Measurements from ENCODE around the gene NCSTN. TPM values are rescaled to one million over a fixed set of nuclear protein-coding genes. Genes with fewer than 3 reads are reported as not detected.

NCSTN gene
- total RNA-seq, 1 donor, result 77.3 TPM

GRCh38 chr1:160402001-160402795, 59.0 kb downstream of the NCSTN start:
- DNase-seq (ENCODE audit: low read depth in 2 of 3, low spot score in 2 of 3), result no peak

DNA sequence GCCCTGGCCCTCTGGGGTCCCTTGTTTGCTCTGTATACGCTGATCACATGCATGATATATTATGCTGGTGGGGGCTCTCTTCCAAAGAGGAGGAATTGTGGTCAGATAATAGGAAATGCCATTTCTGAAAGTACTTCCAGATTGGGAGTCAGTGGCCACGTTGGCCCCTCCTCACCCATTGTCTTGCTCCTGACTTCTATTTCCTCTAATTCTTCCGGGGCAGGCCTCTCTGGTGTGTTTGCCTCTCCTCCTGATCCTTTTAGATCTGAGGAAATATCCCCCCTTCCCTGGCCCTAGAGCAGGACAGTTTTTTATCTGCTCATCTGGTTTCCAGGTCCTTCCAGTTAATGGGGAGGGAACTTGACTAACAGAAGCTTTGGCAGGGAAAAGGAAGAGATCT, 60.1 kb downstream of the NCSTN start:
- DNase-seq (ENCODE audit: low read depth in 2 of 3, low spot score in 2 of 3), result no peak

GRCh38 chr1:160404094-160404493, 60.9 kb downstream of the NCSTN start:
- no peak for DNase-seq (ENCODE audit: low read depth in 2 of 3, low spot score in 2 of 3)

- no peak for DNase-seq (ENCODE audit: low read depth in 2 of 3, low spot score in 2 of 3)
Observed at GRCh38 chr1:160405331-160405877, 62.2 kb downstream of the NCSTN start.

- DNase-seq (ENCODE audit: low read depth in 2 of 3, low spot score in 2 of 3), result no peak
Observed at GRCh38 chr1:160406131-160406968, 63.2 kb downstream of the NCSTN start.

DNA sequence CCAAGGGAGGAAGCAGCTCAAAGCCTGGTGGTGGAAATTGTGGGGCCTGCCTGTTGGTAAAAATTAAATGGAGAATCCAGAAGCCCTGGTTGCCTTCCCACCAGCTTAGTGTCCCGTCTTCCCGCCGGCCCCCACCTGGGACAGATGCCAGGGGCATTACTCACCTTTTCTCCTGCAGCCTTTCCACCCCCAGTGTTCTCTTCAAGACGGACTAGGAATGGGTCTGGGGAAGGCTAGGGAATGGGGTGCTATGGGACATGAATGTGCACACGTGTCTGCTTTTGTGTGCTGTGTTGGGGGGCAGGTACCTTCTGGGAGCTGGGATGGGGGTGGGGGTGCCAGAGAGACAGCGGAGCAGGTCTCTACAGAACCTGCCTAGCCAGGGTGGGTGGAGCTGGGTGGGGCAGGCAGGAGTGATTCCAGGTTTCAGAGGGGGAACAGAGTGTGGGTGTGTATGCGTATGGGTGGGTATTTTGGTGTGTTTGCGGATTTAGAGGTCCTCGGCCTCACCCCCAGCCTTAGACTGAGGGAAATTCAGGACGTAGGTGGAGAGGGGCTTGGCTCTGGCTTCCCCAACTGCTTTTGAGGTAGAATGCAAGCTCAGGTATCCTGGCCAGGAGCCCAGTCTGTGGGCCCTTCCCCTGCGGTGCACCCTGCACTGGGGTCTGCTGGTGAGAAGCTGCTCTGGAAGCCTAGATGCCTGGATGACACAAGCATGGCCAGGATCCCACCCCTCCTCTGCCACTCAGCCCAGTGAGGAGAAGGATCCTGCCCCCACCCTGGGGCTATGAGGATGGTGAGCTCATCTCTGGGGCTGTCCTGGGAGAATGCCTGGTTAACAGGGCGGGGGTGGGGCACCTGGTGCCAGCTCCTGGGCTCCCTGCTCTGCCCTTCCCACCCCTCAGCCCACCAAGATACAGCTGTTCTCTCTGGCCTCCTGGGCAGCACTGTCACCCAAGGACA, 64.9 kb downstream of the NCSTN start:
- no peak for DNase-seq (ENCODE audit: low read depth in 2 of 3, low spot score in 2 of 3)

Small RNA genes within 50 kb of the gene (small RNA-seq; reads per million reads assigned to genes)
- not detected for gene RF00019
- gene RNU4-42P, result not detected

Other genes starting within 250 kb of the NCSTN start
- 52.0 TPM for gene IGSF8, start 244.8 kb upstream of the NCSTN start, total RNA-seq
- gene ATP1A2, start 227.6 kb upstream of the NCSTN start, total RNA-seq, result not detected
- under 0.01 TPM for gene ATP1A4, start 191.8 kb upstream of the NCSTN start, total RNA-seq
- not detected for gene CASQ1, start 152.8 kb upstream of the NCSTN start, total RNA-seq
- gene PEA15, start 138.0 kb upstream of the NCSTN start, total RNA-seq, result 23.7 TPM
- gene DCAF8, start 80.8 kb upstream of the NCSTN start, total RNA-seq, result 98.8 TPM
- gene PEX19, start 58.2 kb upstream of the NCSTN start, total RNA-seq, result 16.4 TPM
- gene COPA, start 133 bp upstream of the NCSTN start, total RNA-seq, result 93.2 TPM
- gene NHLH1, start 23.7 kb downstream of the NCSTN start, total RNA-seq, result not detected
- gene VANGL2, start 57.2 kb downstream of the NCSTN start, total RNA-seq, result 3.8 TPM
- gene SLAMF6, start 179.9 kb downstream of the NCSTN start, total RNA-seq, result 0.54 TPM
- gene CD84, start 236.1 kb downstream of the NCSTN start, total RNA-seq, result 24.2 TPM